PC-3 (cell line): ENCODE results near the gene PRKCE. TPM values are rescaled to one million over a fixed set of nuclear protein-coding genes. Genes with fewer than 3 reads are reported as not detected.

Source experiments
- ATAC-seq: fragments of 200-7000 bp; cut with Tn5 transposase; 2 replicates; pipeline ENCODE4 v1.9.1; 2020; ENCODE audit warnings: mild to moderate bottlenecking, moderate library complexity
- BruUV-seq: library from RNA; stranded (reverse); fragments of 400-500 nt; replicated peaks from 2 replicates; lab custom pipeline; 2021; lab: Mats Ljungman, UMichigan
- CTCF ChIA-PET: fragments of 300-600 bp; sonication (Branson Sonifier 250); formaldehyde crosslinking; loops from one replicate; lab custom pipeline; 2022; ENCODE audit warnings: antibody characterized with exemption; lab: Charles Lee
- POLR2A ChIA-PET: fragments of 300-600 bp; sonication (Branson Sonifier 250); formaldehyde crosslinking; loops from one replicate; lab custom pipeline; 2022; ENCODE audit warnings: antibody characterized with exemption; ENCODE audit not compliant: unreplicated experiment; lab: Charles Lee
- DNase-seq: peaks from one replicate; pipeline ENCODE4 v3.0.0-alpha.2; 2015
- H2AFZ ChIP-seq: fragments of 300-600 bp; sonication (generic); 2 replicates; pipeline ENCODE4 v1.6.0; 2016; ENCODE audit warnings: antibody characterized with exemption, low read length
- H3F3A ChIP-seq: fragments of 300-600 bp; sonication (generic); one replicate; pipeline ENCODE4 v1.6.0; 2017; ENCODE audit warnings: antibody characterized with exemption, low read length, control low read depth, mild to moderate bottlenecking; ENCODE audit not compliant: unreplicated experiment
- H3K27ac ChIP-seq: fragments of 300-600 bp; sonication (generic); 2 replicates; pipeline ENCODE4 v1.5.1; 2016; ENCODE audit warnings: mild to moderate bottlenecking, low read length
- H3K27me3 ChIP-seq: fragments of 300-600 bp; sonication (generic); 2 replicates; pipeline ENCODE4 v1.6.1; 2016; ENCODE audit warnings: low read length, mixed read lengths
- H3K36me3 ChIP-seq: fragments of 300-600 bp; sonication (generic); 2 replicates; pipeline ENCODE4 v1.6.1; 2016; ENCODE audit warnings: low read depth, mixed run types, low read length, mixed read lengths
- H3K4me1 ChIP-seq: fragments of 300-600 bp; sonication (generic); 2 replicates; pipeline ENCODE4 v1.5.1; 2016; ENCODE audit warnings: low read length; ENCODE audit not compliant: insufficient read depth
- H3K4me2 ChIP-seq: fragments of 300-600 bp; sonication (generic); 2 replicates; pipeline ENCODE4 v1.6.0; 2016; ENCODE audit warnings: low read length
- H3K4me3 ChIP-seq: fragments of 300-600 bp; sonication (generic); 2 replicates; pipeline ENCODE4 v1.5.1; 2016; ENCODE audit warnings: mild to moderate bottlenecking, low read length, mixed read lengths
- H3K79me2 ChIP-seq: fragments of 300-600 bp; sonication (generic); 2 replicates; pipeline ENCODE4 v1.6.1; 2017; ENCODE audit warnings: low read length, mixed read lengths
- H3K9ac ChIP-seq: fragments of 300-600 bp; sonication (generic); 2 replicates; pipeline ENCODE4 v1.6.0; 2016; ENCODE audit warnings: mild to moderate bottlenecking, low read length
- H3K9me2 ChIP-seq: fragments of 300-600 bp; sonication (generic); replicated peaks from 2 replicates; pipeline ENCODE4 v1.6.1; 2016; ENCODE audit warnings: mixed run types, low read length, mixed read lengths
- H3K9me3 ChIP-seq: fragments of 300-600 bp; sonication (generic); 2 replicates; pipeline ENCODE4 v1.6.1; 2016; ENCODE audit warnings: low read length, mixed read lengths
- H4K20me1 ChIP-seq: fragments of 300-600 bp; sonication (generic); 2 replicates; pipeline ENCODE4 v1.6.1; 2016; ENCODE audit warnings: low read length, mixed read lengths
- EZH2 ChIP-seq: fragments of 300-600 bp; sonication (generic); IDR thresholded peaks from one replicate; pipeline ENCODE4 v1.6.1; 2017; ENCODE audit warnings: antibody characterized with exemption, mild to moderate bottlenecking, low read length; ENCODE audit not compliant: unreplicated experiment
- EZH2phosphoT487 ChIP-seq: fragments of 300-600 bp; sonication (generic); IDR thresholded peaks from 2 replicates; pipeline ENCODE4 v1.6.1; 2018; ENCODE audit warnings: mild to moderate bottlenecking, antibody characterized with exemption, low read length, borderline replicate concordance
- intact Hi-C: fragments of 100-400 bp; cut with micrococcal nuclease; formaldehyde crosslinking; loops from 2 replicates; pipeline ENCODE4 v1.9.0; 2023
- total RNA-seq: library from RNA; depleted of rRNA; stranded (reverse); fragments of >200 nt; gene quantifications from 2 replicates; pipeline ENCODE4 v1.2.3, GENCODE V29; 2014
- TF ChIP-seq, protein P1 (sequence below): fragments of 300-600 bp; sonication (generic); conservative IDR thresholded peaks from 2 replicates; pipeline ENCODE4 v1.5.1; 2017; ENCODE audit warnings: antibody characterized with exemption, low read depth, mild to moderate bottlenecking, low read length

PRKCE gene
- total RNA-seq, 1 experiment from 2014 or later: 7.0 TPM

DNA sequence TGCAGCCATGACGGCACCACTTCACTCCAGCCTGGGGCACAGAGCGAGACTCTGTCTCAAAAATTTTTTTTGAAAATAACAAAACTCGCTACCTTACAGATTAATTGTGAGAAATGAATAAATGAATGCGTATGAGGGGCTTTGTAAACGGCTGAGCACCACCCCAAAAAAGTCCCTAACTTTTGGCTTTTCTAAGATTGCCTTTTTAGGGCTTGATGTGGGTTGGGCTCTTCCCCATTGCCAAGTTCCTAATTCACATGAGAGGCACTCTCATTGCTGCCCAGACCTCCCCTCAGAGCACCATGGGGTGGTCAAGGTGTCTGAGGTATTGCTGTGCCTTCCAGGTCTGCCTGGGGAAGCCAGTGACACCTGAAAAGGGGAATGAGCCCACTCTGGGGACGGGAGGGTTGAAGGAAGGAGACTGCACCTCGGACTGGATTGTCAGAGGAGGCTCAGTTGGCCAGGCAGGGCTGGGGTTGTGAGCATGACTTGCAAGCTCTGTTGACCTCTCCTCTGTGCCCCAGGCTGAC lies 186.4 kb downstream of the PRKCE start:
- no peaks in the 10 kb centered on the region for H3K9me2 ChIP-seq
- no peak for DNase-seq
- no TSS peak for BruUV-seq
- TF ChIP-seq, protein P1, sequence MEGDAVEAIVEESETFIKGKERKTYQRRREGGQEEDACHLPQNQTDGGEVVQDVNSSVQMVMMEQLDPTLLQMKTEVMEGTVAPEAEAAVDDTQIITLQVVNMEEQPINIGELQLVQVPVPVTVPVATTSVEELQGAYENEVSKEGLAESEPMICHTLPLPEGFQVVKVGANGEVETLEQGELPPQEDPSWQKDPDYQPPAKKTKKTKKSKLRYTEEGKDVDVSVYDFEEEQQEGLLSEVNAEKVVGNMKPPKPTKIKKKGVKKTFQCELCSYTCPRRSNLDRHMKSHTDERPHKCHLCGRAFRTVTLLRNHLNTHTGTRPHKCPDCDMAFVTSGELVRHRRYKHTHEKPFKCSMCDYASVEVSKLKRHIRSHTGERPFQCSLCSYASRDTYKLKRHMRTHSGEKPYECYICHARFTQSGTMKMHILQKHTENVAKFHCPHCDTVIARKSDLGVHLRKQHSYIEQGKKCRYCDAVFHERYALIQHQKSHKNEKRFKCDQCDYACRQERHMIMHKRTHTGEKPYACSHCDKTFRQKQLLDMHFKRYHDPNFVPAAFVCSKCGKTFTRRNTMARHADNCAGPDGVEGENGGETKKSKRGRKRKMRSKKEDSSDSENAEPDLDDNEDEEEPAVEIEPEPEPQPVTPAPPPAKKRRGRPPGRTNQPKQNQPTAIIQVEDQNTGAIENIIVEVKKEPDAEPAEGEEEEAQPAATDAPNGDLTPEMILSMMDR: no peak
- TF ChIP-seq EZH2phosphoT487: no peak
- no peak for TF ChIP-seq EZH2
- intact Hi-C loops: no loop called here
- no peaks in the 10 kb centered on the region for H3K9me3 ChIP-seq
- H4K20me1 ChIP-seq: no peaks in the 10 kb centered on the region
- CTCF ChIA-PET: no interaction called here
- no peak overlapping the region for H3K4me2 ChIP-seq
- no peak overlapping the region for H2AFZ ChIP-seq
- POLR2A ChIA-PET: no interaction called here
- no peaks in the 10 kb centered on the region for H3F3A ChIP-seq
- peaks cover 15% of the 10 kb centered on the region; the same call in 1 of the 2 replicates for H3K4me1 ChIP-seq
- no peak overlapping the region for H3K9ac ChIP-seq
- no peak for ATAC-seq
- H3K4me3 ChIP-seq: no peak overlapping the region
- H3K36me3 ChIP-seq: no peaks in the 10 kb centered on the region
- no peaks in the 10 kb centered on the region for H3K27me3 ChIP-seq
- no peak overlapping the region for H3K27ac ChIP-seq
- H3K79me2 ChIP-seq: no peaks in the 10 kb centered on the region

DNA sequence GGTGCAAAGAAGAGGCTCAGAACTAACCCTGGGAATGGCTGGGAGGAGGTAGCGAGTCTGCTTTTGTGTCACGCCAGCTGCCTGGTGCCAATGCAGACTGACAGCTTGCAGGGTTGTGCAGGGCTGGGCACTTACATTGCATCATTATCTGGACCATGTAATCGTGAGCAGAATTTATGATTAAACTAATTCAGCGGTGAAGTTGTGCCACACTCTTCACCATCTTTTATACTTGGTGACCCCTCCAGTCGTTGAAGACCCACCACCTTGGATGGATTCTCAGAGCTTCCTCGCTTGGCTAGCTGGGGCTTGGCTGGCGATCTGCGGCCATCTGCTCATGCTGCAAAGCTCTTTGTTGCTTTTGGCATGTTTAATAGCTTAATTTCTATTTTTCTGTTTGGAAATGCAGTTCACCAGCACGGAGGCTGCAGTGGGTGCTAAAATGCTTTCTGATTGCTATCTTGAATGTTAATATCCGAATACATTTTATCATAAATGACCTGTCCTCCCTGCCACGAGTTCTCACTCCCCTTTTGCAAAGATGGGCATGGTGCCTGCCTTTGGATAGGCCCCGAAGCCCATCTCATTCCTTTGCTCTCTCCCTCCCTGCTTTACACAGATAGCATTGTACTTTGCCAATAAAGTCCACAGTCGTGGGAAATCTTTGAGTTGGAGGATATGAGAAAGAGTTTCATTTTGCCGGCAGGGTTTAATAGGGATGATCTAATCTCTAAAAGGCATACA lies 188.2 kb downstream of the PRKCE start:
- peak overlapping the region; percentile 60 for H3K27ac ChIP-seq
- POLR2A ChIA-PET: no interaction called here
- intact Hi-C loops: no loop called here

More for the DNA sequence above, 188.2 kb downstream of the PRKCE start:
- H3K4me3 ChIP-seq: no peak overlapping the region
- ATAC-seq (peak; percentile 64; the same call in 1 of the 2 replicates), DNase-seq (peak; percentile 37)
- no peaks in the 10 kb centered on the region for H4K20me1 ChIP-seq
- no peaks in the 10 kb centered on the region for H3K9me3 ChIP-seq
- H2AFZ ChIP-seq: no peak overlapping the region
- H3K36me3 ChIP-seq: no peaks in the 10 kb centered on the region
- no TSS peak for BruUV-seq
- 0 out of 2 replicates have a peak overlapping the region, but pooled peaks have one; percentile 29 for H3K4me2 ChIP-seq
- H3F3A ChIP-seq: no peaks in the 10 kb centered on the region
- no peaks in the 10 kb centered on the region for H3K9me2 ChIP-seq
- H3K4me1 ChIP-seq: peaks cover 15% of the 10 kb centered on the region; the same call in 1 of the 2 replicates
- CTCF ChIA-PET: no interaction called here
- peak overlapping the region; percentile 42 for H3K9ac ChIP-seq
- no peaks in the 10 kb centered on the region for H3K79me2 ChIP-seq
- TF ChIP-seq EZH2phosphoT487 (no peak), EZH2 (no peak)
- TF ChIP-seq, protein P1: no peak
- no peaks in the 10 kb centered on the region for H3K27me3 ChIP-seq
